Stomach smooth muscle (tissue), 2 donors: ENCODE measurements around the gene BEST1.
"Not testable (repeated sequence)": the region's sequence is repeated elsewhere in the genome, so short reads cannot be mapped to it uniquely, and the experiment has no call there.

Source experiments
- H3K27ac ChIP-seq: one replicate; pipeline ENCODE4 v1.7.0; 2013; ENCODE audit warnings: mild to moderate bottlenecking, low read length, inconsistent platforms
- H3K27me3 ChIP-seq, 2 donors: one replicate each; pipeline ENCODE4 v1.7.0; 2013; ENCODE audit warnings: low read length in 2 of 2; ENCODE audit not compliant: insufficient read depth in 2 of 2, control insufficient read depth in 1 of 2
- H3K36me3 ChIP-seq, 2 donors: one replicate each; pipeline ENCODE4 v1.7.0; 2013; ENCODE audit warnings: low read length in 2 of 2; ENCODE audit not compliant: control insufficient read depth in 2 of 2, insufficient read depth in 2 of 2
- H3K4me1 ChIP-seq: one replicate; pipeline ENCODE4 v1.7.0; 2013; ENCODE audit warnings: low read length; ENCODE audit not compliant: control insufficient read depth, insufficient read depth
- H3K4me3 ChIP-seq, 2 donors: one replicate each; pipeline ENCODE4 v1.7.0; 2013; ENCODE audit warnings: low read length in 2 of 2
- H3K9ac ChIP-seq, 2 donors: one replicate each; pipeline ENCODE4 v1.7.0; 2013; ENCODE audit warnings: low read length in 2 of 2, mild to moderate bottlenecking in 1 of 2
- H3K9me3 ChIP-seq, 2 donors: one replicate each; pipeline ENCODE4 v1.7.0; 2013; ENCODE audit warnings: low read length in 2 of 2; ENCODE audit not compliant: control insufficient read depth in 2 of 2
- donor health status: healthy.
- donor health status: Pancreatic carcinoma.

The BEST1 gene

GRCh38 chr11:61994981-61995380, 44.8 kb downstream of the BEST1 start:
- no peaks in the 10 kb centered on the region for H3K36me3 ChIP-seq
- no peaks in the 10 kb centered on the region for H3K4me1 ChIP-seq
- H3K9me3 ChIP-seq = no peaks in the 10 kb centered on the region
- H3K27ac ChIP-seq = no peak overlapping the region
- H3K9ac ChIP-seq = no peak overlapping the region
- H3K4me3 ChIP-seq = no peak overlapping the region
- H3K27me3 ChIP-seq = no peaks in the 10 kb centered on the region

- no peaks in the 10 kb centered on the region for H3K9me3 ChIP-seq
- no peak overlapping the region for H3K4me3 ChIP-seq
- no peaks in the 10 kb centered on the region for H3K4me1 ChIP-seq
- no peak overlapping the region for H3K9ac ChIP-seq
- H3K36me3 ChIP-seq = no peaks in the 10 kb centered on the region
- no peak overlapping the region for H3K27ac ChIP-seq
- H3K27me3 ChIP-seq = no peaks in the 10 kb centered on the region
These were observed 46.8 kb downstream of the BEST1 start for GRCh38 chr11:61996933-61997332.

GRCh38 chr11:61999141-61999975, 49.2 kb downstream of the BEST1 start:
- no peaks in the 10 kb centered on the region for H3K36me3 ChIP-seq
- no peaks in the 10 kb centered on the region for H3K27me3 ChIP-seq
- no peak overlapping the region for H3K4me3 ChIP-seq
- no peak overlapping the region for H3K27ac ChIP-seq
- no peaks in the 10 kb centered on the region for H3K9me3 ChIP-seq
- H3K9ac ChIP-seq = no peak overlapping the region
- no peaks in the 10 kb centered on the region for H3K4me1 ChIP-seq

- no peak overlapping the region for H3K9ac ChIP-seq
- H3K4me3 ChIP-seq = no peak overlapping the region
- no peak overlapping the region for H3K27ac ChIP-seq
- no peaks in the 10 kb centered on the region for H3K27me3 ChIP-seq
- H3K9me3 ChIP-seq = no peaks in the 10 kb centered on the region
- no peaks in the 10 kb centered on the region for H3K36me3 ChIP-seq
- no peaks in the 10 kb centered on the region for H3K4me1 ChIP-seq
These were observed 50.6 kb downstream of the BEST1 start for GRCh38 chr11:62000539-62001446.

GRCh38 chr11:62001450-62002191, 51.5 kb downstream of the BEST1 start:
- H3K9ac ChIP-seq = no peak overlapping the region
- H3K9me3 ChIP-seq = no peaks in the 10 kb centered on the region
- no peaks in the 10 kb centered on the region for H3K4me1 ChIP-seq
- H3K27me3 ChIP-seq = no peaks in the 10 kb centered on the region
- no peak overlapping the region for H3K27ac ChIP-seq
- no peak overlapping the region for H3K4me3 ChIP-seq
- H3K36me3 ChIP-seq = no peaks in the 10 kb centered on the region

- H3K27me3 ChIP-seq, H3K4me1 ChIP-seq, H3K36me3 ChIP-seq, H3K9ac ChIP-seq, H3K9me3 ChIP-seq, H3K4me3 ChIP-seq, H3K27ac ChIP-seq: not testable (repeated sequence)
These were observed 52.1 kb downstream of the BEST1 start for GRCh38 chr11:62002283-62002682.

- H3K9me3 ChIP-seq = no peaks in the 10 kb centered on the region
- H3K9ac ChIP-seq = no peak overlapping the region
- H3K4me1 ChIP-seq = no peaks in the 10 kb centered on the region
- no peak overlapping the region for H3K27ac ChIP-seq
- H3K36me3 ChIP-seq = no peaks in the 10 kb centered on the region
- no peaks in the 10 kb centered on the region for H3K27me3 ChIP-seq
- no peak overlapping the region for H3K4me3 ChIP-seq
These were observed 54.3 kb downstream of the BEST1 start for GRCh38 chr11:62004473-62004872.

GRCh38 chr11:62008193-62008592, 58.0 kb downstream of the BEST1 start:
- Histone ChIP-seq H3K36me3 (no peaks in the 10 kb centered on the region), H3K9me3 (no peaks in the 10 kb centered on the region), H3K9ac (no peak overlapping the region), H3K4me1 (no peaks in the 10 kb centered on the region), H3K4me3 (no peak overlapping the region), H3K27me3 (no peaks in the 10 kb centered on the region), H3K27ac (no peak overlapping the region)

GRCh38 chr11:62010935-62011528, 60.9 kb downstream of the BEST1 start:
- no peak overlapping the region for H3K27ac ChIP-seq
- no peaks in the 10 kb centered on the region for H3K9me3 ChIP-seq
- no peak overlapping the region for H3K9ac ChIP-seq
- no peaks in the 10 kb centered on the region for H3K36me3 ChIP-seq
- H3K4me3 ChIP-seq = no peak overlapping the region
- H3K27me3 ChIP-seq = no peaks in the 10 kb centered on the region
- H3K4me1 ChIP-seq = no peaks in the 10 kb centered on the region

GRCh38 chr11:62011881-62012280, 61.7 kb downstream of the BEST1 start:
- H3K27me3 ChIP-seq = no peaks in the 10 kb centered on the region

More at GRCh38 chr11:62011881-62012280, 61.7 kb downstream of the BEST1 start:
- Histone ChIP-seq H3K9me3 (no peaks in the 10 kb centered on the region), H3K36me3 (no peaks in the 10 kb centered on the region), H3K4me3 (no peak overlapping the region), H3K27ac (no peak overlapping the region), H3K9ac (no peak overlapping the region), H3K4me1 (no peaks in the 10 kb centered on the region)
